OCI-LY7 (cell line): ENCODE measurements around the gene MAGI1. TPM values are rescaled to one million over a fixed set of nuclear protein-coding genes. Genes with fewer than 3 reads are reported as not detected.

Source experiments
- BruUV-seq: library from RNA; stranded (reverse); fragments of 400-500 nt; replicated peaks from 2 replicates; lab custom pipeline; 2021; lab: Mats Ljungman, UMichigan
- CTCF ChIA-PET: fragments of 300-600 bp; sonication (Branson Sonifier 250); formaldehyde crosslinking; loops from one replicate; lab custom pipeline; 2022; ENCODE audit warnings: antibody characterized with exemption; ENCODE audit not compliant: unreplicated experiment; lab: Charles Lee
- POLR2A ChIA-PET: fragments of 300-600 bp; sonication (Branson Sonifier 250); formaldehyde crosslinking; loops from one replicate; lab custom pipeline; 2022; ENCODE audit warnings: antibody characterized with exemption; lab: Charles Lee
- DNase-seq: peaks from one replicate; pipeline ENCODE4 v3.0.0-alpha.2; 2015; ENCODE audit warnings: low spot score
- H2AFZ ChIP-seq: fragments of 200-600 bp; sonication (generic), shearing (Covaris generic); 2 replicates; pipeline ENCODE4 v1.6.1; 2014; ENCODE audit warnings: mild to moderate bottlenecking, antibody characterized with exemption, low read length, moderate library complexity
- H3K27ac ChIP-seq: fragments of 200-600 bp; sonication (generic); 2 replicates; pipeline ENCODE4 v1.5.1; 2014; ENCODE audit warnings: mixed run types, low read depth, mild to moderate bottlenecking, moderate library complexity, low read length, inconsistent platforms; ENCODE audit not compliant: poor library complexity, severe bottlenecking
- H3K36me3 ChIP-seq: fragments of 200-600 bp; sonication (generic); 2 replicates; pipeline ENCODE4 v1.6.1; 2014; ENCODE audit warnings: mild to moderate bottlenecking, antibody characterized with exemption, low read length, moderate library complexity, mixed read lengths; ENCODE audit not compliant: insufficient read depth
- H3K4me1 ChIP-seq: fragments of 200-600 bp; sonication (generic); 2 replicates; pipeline ENCODE4 v1.5.1; 2014; ENCODE audit warnings: mild to moderate bottlenecking, low read length; ENCODE audit not compliant: insufficient read depth, poor library complexity, severe bottlenecking
- H3K4me2 ChIP-seq: fragments of 200-600 bp; sonication (generic); 2 replicates; pipeline ENCODE4 v1.6.1; 2014; ENCODE audit warnings: mild to moderate bottlenecking, low read length
- H3K4me3 ChIP-seq: fragments of 200-600 bp; sonication (generic); 2 replicates; pipeline ENCODE4 v1.5.1; 2014; ENCODE audit warnings: mild to moderate bottlenecking, low read depth, low read length; ENCODE audit not compliant: poor library complexity, severe bottlenecking
- H3K79me2 ChIP-seq: fragments of 200-600 bp; sonication (generic); 2 replicates; pipeline ENCODE4 v1.6.1; 2016; ENCODE audit warnings: low read depth, mild to moderate bottlenecking, low read length, moderate library complexity, mixed read lengths; ENCODE audit not compliant: insufficient read depth
- H3K9me2 ChIP-seq: fragments of 200-600 bp; sonication (generic); 2 replicates; pipeline ENCODE4 v1.6.1; 2016; ENCODE audit warnings: mild to moderate bottlenecking, low read length, mixed read lengths; ENCODE audit not compliant: insufficient read depth
- H3K9me3 ChIP-seq: fragments of 200-600 bp; sonication (generic); 2 replicates; pipeline ENCODE4 v1.6.1; 2014; ENCODE audit warnings: mild to moderate bottlenecking, mixed run types, low read length, mixed read lengths
- H4K20me1 ChIP-seq: fragments of 200-600 bp; sonication (generic); 2 replicates; pipeline ENCODE4 v1.6.1; 2014; ENCODE audit warnings: mild to moderate bottlenecking, antibody characterized with exemption, low read length, moderate library complexity, mixed read lengths; ENCODE audit not compliant: insufficient read depth
- CTCF ChIP-seq: fragments of 200-600 bp; sonication (generic); conservative IDR thresholded peaks from 2 replicates; pipeline ENCODE4 v1.5.1; 2014; ENCODE audit warnings: mild to moderate bottlenecking, antibody characterized with exemption, low read length, moderate library complexity, mixed read lengths
- EZH2phosphoT487 ChIP-seq: fragments of 200-600 bp; sonication (generic); IDR thresholded peaks from 2 replicates; pipeline ENCODE4 v1.6.1; 2018; ENCODE audit warnings: low read depth, borderline replicate concordance, mild to moderate bottlenecking, mixed run types, antibody characterized with exemption, low read length, moderate library complexity, mixed read lengths
- intact Hi-C: fragments of 100-400 bp; cut with micrococcal nuclease; formaldehyde crosslinking; loops from one replicate; pipeline ENCODE4 v1.10.0; 2022; ENCODE audit not compliant: unreplicated experiment
- total RNA-seq, 2 experiments: library from RNA; depleted of rRNA in 1 of 2; stranded (reverse); fragments of >200 nt in 1 of 2; shearing (Covaris generic) in 1 of 2; gene quantifications; 2 replicates each; pipeline ENCODE4 v1.2.3, GENCODE V29; 2014 to 2022

MAGI1 gene
- total RNA-seq, 2 experiments from 2014 or later, result 0.63 to 2.5 TPM

- TF ChIP-seq EZH2phosphoT487, result no peak
- no peak for TF ChIP-seq CTCF
- ChIA-PET POLR2A (no interaction called here), CTCF (no interaction called here)
- Histone ChIP-seq H3K4me1 (no peaks in the 10 kb centered on the region), H3K36me3 (no peaks in the 10 kb centered on the region), H2AFZ (no peak overlapping the region), H3K4me3 (no peak overlapping the region), H3K4me2 (no peak overlapping the region), H3K27ac (no peak overlapping the region), H3K9me2 (no peaks in the 10 kb centered on the region), H3K79me2 (no peaks in the 10 kb centered on the region), H4K20me1 (no peaks in the 10 kb centered on the region), H3K9me3 (no peaks in the 10 kb centered on the region)
- DNase-seq, result no peak
- no TSS peak for BruUV-seq
- intact Hi-C loops, result no loop called here
These were observed 130.1 kb downstream of the MAGI1 start for GRCh38 chr3:65908588-65908987.

GRCh38 chr3:65907232-65908130, 131.2 kb downstream of the MAGI1 start:
- intact Hi-C loops, result no loop called here
- Histone ChIP-seq H3K4me3 (no peak overlapping the region), H4K20me1 (no peaks in the 10 kb centered on the region), H3K79me2 (no peaks in the 10 kb centered on the region), H3K9me2 (no peaks in the 10 kb centered on the region), H3K4me2 (no peak overlapping the region), H3K9me3 (no peaks in the 10 kb centered on the region), H3K4me1 (no peaks in the 10 kb centered on the region), H2AFZ (no peak overlapping the region), H3K36me3 (no peaks in the 10 kb centered on the region), H3K27ac (no peak overlapping the region)
- no peak for DNase-seq
- TF ChIP-seq CTCF (no peak), EZH2phosphoT487 (no peak)
- POLR2A ChIA-PET, result no interaction called here
- no TSS peak for BruUV-seq
- CTCF ChIA-PET, result interaction anchor here (0.5 kb wide), 1 partner anchor 105 kb away, joined by 3 read pairs; no protein-coding TSS in a partner anchor

- H3K27ac ChIP-seq, result no peak overlapping the region
- no peak overlapping the region for H3K4me2 ChIP-seq
- BruUV-seq, result no TSS peak
- H3K79me2 ChIP-seq, result no peaks in the 10 kb centered on the region
- H2AFZ ChIP-seq, result no peak overlapping the region
- no peaks in the 10 kb centered on the region for H3K4me1 ChIP-seq
- H3K4me3 ChIP-seq, result no peak overlapping the region
- no peaks in the 10 kb centered on the region for H4K20me1 ChIP-seq
- no peaks in the 10 kb centered on the region for H3K9me2 ChIP-seq
- ChIA-PET POLR2A (no interaction called here), CTCF (no interaction called here)
- H3K36me3 ChIP-seq, result no peaks in the 10 kb centered on the region
- H3K9me3 ChIP-seq, result no peaks in the 10 kb centered on the region
- intact Hi-C loops, result no loop called here
- TF ChIP-seq EZH2phosphoT487 (no peak), CTCF (no peak)
- DNase-seq, result no peak
These were observed 132.9 kb downstream of the MAGI1 start for GRCh38 chr3:65905771-65906170.
